Urothelium cell line (cell line): ENCODE results near the gene NFATC1.
A peak's percentile ranks its signal among the peaks of the same experiment; 100 is the strongest.

Experiments
- DNase-seq: peaks from one replicate; pipeline ENCODE4 v3.0.0; 2011; ENCODE audit warnings: low spot score, mixed read lengths
- FAIRE-seq: peaks from 2 replicates; lab custom pipeline; 2011; peaks lifted over from hg19 to GRCh38; lab: Jason Lieb, UNC

The NFATC1 gene

DNA sequence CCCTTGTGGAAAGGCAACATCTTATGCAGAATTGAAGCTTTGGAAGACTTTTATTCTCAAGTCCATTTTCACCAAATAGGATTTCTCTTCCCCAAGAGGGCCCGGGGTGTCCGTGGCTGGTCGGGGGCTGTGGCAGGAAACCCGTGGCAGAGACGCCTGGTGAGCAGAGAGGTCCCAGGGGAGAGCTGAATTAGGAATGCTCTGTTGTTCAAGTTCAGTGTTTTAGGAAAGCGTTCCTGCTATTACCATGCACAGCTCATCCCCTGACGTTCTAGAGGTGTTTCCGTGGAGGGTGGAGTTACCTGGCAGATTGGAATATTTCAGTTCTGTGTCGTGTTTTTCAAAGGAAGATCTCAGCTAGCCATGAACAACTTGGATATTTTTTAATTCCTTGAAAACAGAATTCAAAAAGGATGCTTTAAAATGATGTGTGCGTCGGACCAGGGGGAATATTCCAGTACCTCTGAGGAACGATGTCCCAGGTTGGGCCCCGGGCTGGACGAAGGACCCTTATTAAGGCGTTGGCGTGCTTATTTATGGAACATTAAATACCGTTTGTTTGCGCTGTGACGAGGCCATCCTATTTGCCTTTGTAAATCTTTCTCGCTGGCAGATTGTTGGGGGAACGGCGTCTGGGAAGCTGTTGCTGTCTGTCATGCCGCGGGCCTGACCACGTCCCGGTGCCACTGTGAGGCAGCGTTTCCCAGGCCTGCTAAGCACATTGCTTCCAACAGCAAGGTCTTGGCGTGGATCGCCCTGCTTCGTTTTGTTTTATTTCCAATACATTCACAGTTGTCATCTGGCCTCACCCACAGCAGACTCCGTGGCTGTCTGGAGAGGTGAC is 8.2 kb downstream of the NFATC1 start:
- DNase-seq (no peak), FAIRE-seq (no peak)

GRCh38 chr18:79404567-79404910 is 8.8 kb downstream of the NFATC1 start:
- FAIRE-seq = no peak
- DNase-seq = no peak

- FAIRE-seq (no peak), DNase-seq (no peak)
Observed at GRCh38 chr18:79405019-79405780, 9.5 kb downstream of the NFATC1 start.

- FAIRE-seq (no peak), DNase-seq (no peak)
Observed at GRCh38 chr18:79405781-79406575, 10.2 kb downstream of the NFATC1 start.

DNA sequence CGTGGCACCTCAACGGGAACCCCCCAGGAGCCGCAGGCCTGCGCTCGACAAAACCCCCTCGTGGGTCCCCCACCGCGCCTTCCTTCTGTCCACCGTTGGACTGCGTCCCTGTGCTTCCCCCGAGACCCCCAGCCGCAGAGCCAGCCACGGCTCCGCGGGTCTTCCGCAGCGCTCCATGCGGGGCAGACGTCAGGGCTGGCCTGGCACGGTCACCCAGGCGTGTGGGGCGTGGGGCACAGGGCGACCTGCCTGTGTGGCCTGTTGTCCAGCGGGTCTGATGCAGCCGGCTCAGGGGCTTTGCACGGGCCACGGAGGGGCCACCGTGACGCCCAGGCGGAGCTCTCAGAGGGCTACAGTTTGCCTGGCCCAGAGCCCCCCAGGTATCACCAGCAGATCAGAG is 11.0 kb downstream of the NFATC1 start:
- DNase-seq (no peak), FAIRE-seq (no peak)

- DNase-seq = no peak
- FAIRE-seq = peak; percentile 68
Observed at GRCh38 chr18:79409313-79409712, 13.6 kb downstream of the NFATC1 start.

DNA sequence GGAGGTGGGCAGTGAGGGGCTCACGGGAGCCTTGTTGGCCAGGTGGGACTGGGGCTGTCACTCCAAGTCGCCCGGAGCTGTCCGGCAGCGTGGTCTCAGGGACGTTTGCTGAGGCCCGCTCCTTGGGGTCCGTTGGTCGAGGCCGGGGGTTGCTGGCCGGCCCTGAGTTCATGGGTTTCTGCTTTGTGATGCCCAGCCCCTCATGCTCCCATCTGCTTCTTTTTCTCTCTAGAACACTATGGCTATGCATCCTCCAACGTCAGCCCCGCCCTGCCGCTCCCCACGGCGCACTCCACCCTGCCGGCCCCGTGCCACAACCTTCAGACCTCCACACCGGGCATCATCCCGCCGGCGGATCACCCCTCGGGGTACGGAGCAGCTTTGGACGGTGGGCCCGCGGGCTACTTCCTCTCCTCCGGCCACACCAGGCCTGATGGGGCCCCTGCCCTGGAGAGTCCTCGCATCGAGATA is 14.5 kb downstream of the NFATC1 start:
- no peak for FAIRE-seq
- DNase-seq = no peak

GRCh38 chr18:79410731-79411613 is 15.2 kb downstream of the NFATC1 start:
- FAIRE-seq (no peak), DNase-seq (no peak)

- FAIRE-seq = no peak
- DNase-seq = no peak
Observed at GRCh38 chr18:79411614-79412526, 16.1 kb downstream of the NFATC1 start.

GRCh38 chr18:79413025-79413424 is 17.3 kb downstream of the NFATC1 start:
- DNase-seq = no peak
- no peak for FAIRE-seq

DNA sequence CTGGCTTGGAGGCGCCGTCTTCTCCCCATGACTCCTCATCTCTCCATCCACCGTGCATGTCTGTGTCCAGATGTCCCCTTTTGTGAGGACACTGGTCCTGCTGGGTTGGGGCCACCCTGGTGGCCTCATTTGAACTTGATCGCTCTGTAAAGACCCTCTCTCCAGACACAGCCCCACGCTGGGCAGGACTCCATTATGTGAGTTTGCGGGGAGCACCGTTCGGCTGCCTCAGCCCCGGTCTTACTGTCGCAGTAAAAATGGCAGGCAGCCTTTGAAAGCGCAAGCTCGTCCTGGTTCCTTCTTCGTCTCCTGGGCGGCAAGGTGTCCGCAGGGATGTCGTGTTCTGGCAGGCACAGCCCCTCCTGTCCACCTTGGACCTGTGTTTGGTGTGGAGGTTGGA is 17.7 kb downstream of the NFATC1 start:
- no peak for FAIRE-seq

DNA sequence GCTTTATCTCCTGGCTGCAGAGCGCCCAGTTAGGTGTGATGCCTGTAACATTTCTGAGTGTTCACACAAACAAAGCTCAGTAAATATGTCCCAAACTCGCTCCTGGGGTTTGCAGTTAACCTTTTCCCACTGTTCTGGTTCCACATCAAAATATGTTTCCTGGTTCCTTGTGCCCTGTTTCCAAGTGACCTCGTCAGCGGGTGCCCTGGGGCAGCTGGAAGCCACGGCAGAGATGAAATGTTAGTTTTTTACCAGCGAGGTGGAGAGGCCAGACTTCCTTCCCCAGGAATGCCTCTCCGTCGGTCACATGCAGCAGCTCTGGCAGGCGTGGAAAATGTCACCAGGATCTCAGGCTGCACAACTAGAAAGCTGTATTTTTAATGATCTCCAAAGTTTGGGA is 18.2 kb downstream of the NFATC1 start:
- FAIRE-seq = no peak
- DNase-seq = no peak

More for the DNA sequence above, 17.7 kb downstream of the NFATC1 start:
- DNase-seq = no peak

- DNase-seq (no peak), FAIRE-seq (no peak)
Observed at GRCh38 chr18:79416022-79416676, 20.4 kb downstream of the NFATC1 start.

DNA sequence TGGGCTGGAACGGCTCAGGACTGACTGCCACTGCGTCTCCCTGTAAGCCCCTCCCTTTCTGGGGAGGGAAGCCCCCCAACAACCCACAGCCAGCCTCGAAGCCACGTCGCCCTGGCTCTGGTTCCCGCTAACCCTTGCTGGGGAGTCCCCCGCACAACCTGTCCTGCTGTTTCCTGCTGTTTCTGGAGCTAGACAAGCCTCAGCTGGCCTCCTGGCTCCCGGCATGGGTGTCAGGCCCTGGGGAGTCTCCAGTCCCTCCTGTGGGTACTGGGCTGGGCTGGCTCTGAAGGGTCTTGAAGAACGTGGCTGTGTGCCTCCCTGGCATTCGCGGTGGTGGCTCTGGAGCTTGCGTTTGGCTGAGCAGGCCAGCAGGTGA is 20.9 kb downstream of the NFATC1 start:
- FAIRE-seq = no peak

DNA sequence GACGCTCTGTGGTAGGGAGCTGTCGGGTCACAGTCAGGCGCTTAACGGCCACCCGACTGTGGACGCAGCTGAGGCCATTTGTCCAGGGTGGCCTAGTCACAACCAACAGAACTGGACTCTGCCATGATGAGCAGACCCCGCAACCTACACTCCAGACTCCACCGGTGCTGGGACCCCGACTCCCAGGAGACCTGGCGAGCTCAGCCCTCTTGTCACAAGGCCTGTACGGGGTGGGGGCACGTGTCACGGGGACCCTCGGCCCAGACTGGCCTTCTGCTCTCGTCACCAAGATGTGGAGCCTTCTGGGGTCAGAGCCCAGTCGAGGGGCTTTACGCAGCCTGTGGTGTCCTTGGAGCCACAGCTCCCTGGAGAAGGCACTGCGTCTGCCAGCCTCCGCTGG is 22.5 kb downstream of the NFATC1 start:
- DNase-seq (no peak), FAIRE-seq (no peak)

More for the DNA sequence above, 20.9 kb downstream of the NFATC1 start:
- DNase-seq = no peak

DNA sequence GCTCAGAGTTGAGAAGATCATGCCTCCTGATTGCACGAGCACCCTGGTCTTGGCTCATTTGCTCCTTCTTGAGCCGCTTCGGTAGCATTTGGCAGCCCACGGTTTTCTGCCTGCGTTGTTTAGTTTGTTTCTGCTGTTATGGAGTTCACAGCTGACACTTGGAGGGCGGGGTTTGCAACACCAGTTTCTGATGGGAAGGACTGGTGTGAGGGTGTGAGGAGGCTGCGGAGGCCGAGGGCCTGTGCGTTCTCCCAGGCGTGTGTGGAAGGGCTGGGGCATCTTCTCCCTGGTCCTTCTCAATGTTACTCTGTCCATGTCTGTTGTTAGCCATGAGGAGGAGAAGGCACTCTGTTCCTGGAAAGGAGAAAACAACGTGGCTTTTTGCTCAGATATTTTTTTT is 22.9 kb downstream of the NFATC1 start:
- DNase-seq = no peak
- no peak for FAIRE-seq

- FAIRE-seq (no peak), DNase-seq (no peak)
Observed at GRCh38 chr18:79420033-79420745, 24.5 kb downstream of the NFATC1 start.

DNA sequence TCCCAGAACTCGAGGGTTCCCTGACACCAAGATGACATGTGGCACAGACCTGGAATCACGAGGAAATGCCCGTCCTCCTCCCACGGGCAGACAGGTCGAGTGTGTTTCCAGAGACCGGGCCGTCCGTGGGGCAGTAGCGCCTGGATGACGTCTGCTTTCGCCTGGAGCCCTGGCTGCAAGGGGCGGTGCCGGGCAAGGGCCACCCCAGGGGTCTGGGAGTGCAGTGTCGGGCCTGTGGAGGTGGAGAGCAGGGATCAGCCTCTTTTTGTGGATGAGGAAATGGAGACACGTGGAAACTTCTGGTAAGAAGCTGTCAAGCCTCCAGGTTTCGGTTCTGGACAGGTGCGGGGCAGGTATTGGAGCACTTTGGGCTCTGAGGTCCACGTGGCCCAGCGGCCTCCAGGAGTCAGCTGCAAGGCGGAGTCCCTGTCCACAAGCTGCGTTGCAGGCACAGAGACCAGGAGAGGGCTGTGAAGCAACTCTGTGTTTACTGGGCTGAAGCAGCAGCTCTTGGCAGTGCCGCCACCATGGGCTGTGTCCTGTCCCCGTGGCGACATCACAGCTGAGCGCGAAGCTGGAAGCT is 25.6 kb downstream of the NFATC1 start:
- no peak for FAIRE-seq
- no peak for DNase-seq
